H1 (cell line): ENCODE data around the gene PSPN. TPM values are rescaled to one million over a fixed set of nuclear protein-coding genes. Genes with fewer than 3 reads are reported as not detected.

Experiments used
- BCL11A ChIP-seq, 2 experiments: IDR thresholded peaks; one replicate each; pipeline ENCODE4 v1.6.1; 2011; ENCODE audit warnings: low read depth in 2 of 2, low read length in 2 of 2, mild to moderate bottlenecking in 2 of 2
- EZH2 ChIP-seq: fragments of 200-600 bp; sonication (generic); IDR thresholded peaks from 2 replicates; pipeline ENCODE4 v1.7.1; 2012; ENCODE audit warnings: low read depth, mild to moderate bottlenecking, moderate library complexity, low read length, inconsistent platforms; ENCODE audit not compliant: severe bottlenecking
- GABPA ChIP-seq: IDR thresholded peaks from 2 replicates; pipeline ENCODE4 v1.6.1; 2011; ENCODE audit warnings: mild to moderate bottlenecking, low read length, moderate library complexity, borderline replicate concordance; ENCODE audit not compliant: insufficient read depth
- JUN ChIP-seq: IDR thresholded peaks from 2 replicates; pipeline ENCODE4 v1.6.1; 2011; ENCODE audit warnings: low read depth, mild to moderate bottlenecking, improper control_type of control experiment, low read length
- RNF2 ChIP-seq: fragments of 200-900, 300-1000 bp; sonication (generic); IDR thresholded peaks from 2 replicates; pipeline ENCODE4 v1.7.1; 2016; ENCODE audit warnings: borderline replicate concordance, low read depth, mild to moderate bottlenecking, antibody characterized with exemption, low read length; ENCODE audit not compliant: poor library complexity, severe bottlenecking; ENCODE audit errors: missing control alignments
- SIN3A ChIP-seq, 2 experiments: IDR thresholded peaks in 1 of 2; conservative IDR thresholded peaks in 1 of 2; 2 replicates each; pipeline ENCODE4 v1.6.1; 2011 to 2012; ENCODE audit warnings: low read length in 2 of 2, improper control_type of control experiment in 1 of 2, low read depth in 1 of 2, mild to moderate bottlenecking in 1 of 2
- TBP ChIP-seq: IDR thresholded peaks from 2 replicates; pipeline ENCODE4 v1.6.1; 2011; ENCODE audit warnings: low read depth, low read length, improper control_type of control experiment
- polyA plus RNA-seq, 7 experiments: library from polyadenylated mRNA; depleted of rRNA in 3 of 7; stranded (reverse) in 5 of 7; unstranded in 2 of 7; fragments of >200 nt in 5 of 7; fragments of 200-250 nt in 2 of 7; gene quantifications; 1 replicate in 5 of 7; 2 replicates in 1 of 7; 4 replicates in 1 of 7; pipeline versions ENCODE4 v1.2.1 to v1.2.3, GENCODE V29; 2011 to 2013; ENCODE audit warnings: missing spikeins in 2 of 7, mixed read lengths in 2 of 7
- total RNA-seq: library from RNA; stranded (reverse); fragmentation: NEBNext Ultra II Directional; extraction: Animal tissue kit (Norgen Biotek cat#: 25700); gene quantifications from 2 replicates; pipeline ENCODE4 v1.2.1, GENCODE V29; 2021

The PSPN gene
- total and polyA plus RNA-seq, 2 of the 8 experiments (the other 6 are each of a cell fraction or from before 2014, with no cell fraction given) = 1.0 to 2.1 TPM

- TF ChIP-seq BCL11A (IDR thresholded peaks at IDR 0.05; ENCODE audit: low read depth in 2 of 2, low read length in 2 of 2) (no peak), RNF2 (no peak), TBP (no peak), SIN3A (conservative IDR thresholded peaks at IDR 0.05 in 1 of 2, IDR thresholded peaks at IDR 0.05 in 1 of 2; ENCODE audit: low read depth in 1 of 2, low read length in 2 of 2) (no peak), EZH2 (no peak), JUN (no peak), GABPA (no peak)
Observed at GRCh38 chr19:6378486-6378885, 2.8 kb upstream of the PSPN start (continued).
